ENCODE data around the gene CCNI2. TPM values are rescaled to one million over a fixed set of nuclear protein-coding genes. Genes with fewer than 3 reads are reported as not detected.

The CCNI2 gene, protein sequence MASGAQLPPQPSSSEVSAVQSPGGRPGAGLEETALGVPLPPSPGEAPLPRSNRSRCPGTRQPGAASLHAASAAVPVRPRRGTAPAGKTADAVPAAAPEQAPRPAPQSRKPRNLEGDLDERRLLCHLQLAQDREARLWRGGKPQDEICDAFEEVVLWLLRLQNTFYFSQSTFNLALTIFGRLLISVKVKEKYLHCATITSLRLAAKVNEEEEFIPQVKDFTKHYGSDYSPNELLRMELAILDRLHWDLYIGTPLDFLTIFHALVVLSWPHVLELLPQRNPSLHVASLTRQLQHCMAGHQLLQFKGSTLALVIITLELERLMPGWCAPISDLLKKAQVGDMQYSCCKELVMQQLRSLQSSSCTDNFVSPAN
- total RNA-seq: 10 to 100 TPM in 2 of 3 donors, 1 to 10 TPM in 1; 7.1 to 12.3 (median 12.0) TPM
- long read RNA-seq, donor 1, partial matches to known transcripts: 0 of 1 reads
- long read RNA-seq, donor 1, other reads (novel, unspliced or antisense): 0 of 1 reads
- long read RNA-seq, donor 2, partial matches to known transcripts: 1 of 6 reads
- long read RNA-seq, donor 2, other reads (novel, unspliced or antisense): 3 of 6 reads

DNA sequence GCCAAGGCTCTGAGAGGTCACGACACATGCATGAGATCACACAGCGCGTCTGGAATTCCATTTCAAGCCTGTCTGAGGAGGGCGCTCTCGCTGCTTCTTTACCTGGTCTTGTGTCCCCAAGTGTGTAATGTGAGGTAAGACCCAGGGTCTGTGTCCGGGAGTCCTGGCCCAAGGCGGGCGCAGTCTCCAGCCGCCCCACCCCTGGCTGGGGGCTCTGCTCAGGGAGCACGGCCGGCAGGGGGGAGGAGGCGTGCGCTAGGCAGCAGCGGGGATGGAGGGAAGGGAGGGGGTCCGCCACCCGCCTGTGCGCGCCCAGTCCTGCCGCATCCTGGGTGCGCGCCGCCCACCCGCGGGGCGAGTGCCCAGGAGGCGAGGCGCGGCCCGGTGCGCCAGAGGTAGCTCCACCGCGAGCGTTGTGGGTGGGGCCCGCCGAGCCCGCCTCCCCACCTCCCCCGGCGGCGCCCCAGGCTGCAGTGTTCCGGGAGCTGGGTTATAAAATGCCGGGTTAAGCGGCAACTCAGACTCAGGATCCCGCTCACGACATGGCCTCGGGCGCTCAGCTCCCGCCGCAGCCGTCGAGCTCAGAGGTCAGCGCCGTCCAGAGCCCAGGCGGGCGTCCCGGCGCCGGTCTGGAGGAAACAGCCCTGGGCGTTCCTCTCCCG lies at the start of gene CCNI2:
TSS of gene CCNI2 (plus strand) at position 473 of the 662 bp plus-strand sequence. CDS start at position 543, 70 bp downstream.
- Histone ChIP-seq H3K4me1 (ENCODE audit: low read depth) (no peaks in the 10 kb centered on the region), H3K4me3 (peak within 1 kb of the TSS; percentile 23), H3K9me3 (no peaks in the 10 kb centered on the region), H3K36me3 (ENCODE audit: low read depth) (no peaks in the 10 kb centered on the region)
- ATAC-seq (peak; percentile 95), DNase-seq (peak; percentile 79 to 87 (median 80))
- intact Hi-C loops (cut with DNase I, micrococcal nuclease): no loop called here
- TF ChIP-seq, protein P1, sequence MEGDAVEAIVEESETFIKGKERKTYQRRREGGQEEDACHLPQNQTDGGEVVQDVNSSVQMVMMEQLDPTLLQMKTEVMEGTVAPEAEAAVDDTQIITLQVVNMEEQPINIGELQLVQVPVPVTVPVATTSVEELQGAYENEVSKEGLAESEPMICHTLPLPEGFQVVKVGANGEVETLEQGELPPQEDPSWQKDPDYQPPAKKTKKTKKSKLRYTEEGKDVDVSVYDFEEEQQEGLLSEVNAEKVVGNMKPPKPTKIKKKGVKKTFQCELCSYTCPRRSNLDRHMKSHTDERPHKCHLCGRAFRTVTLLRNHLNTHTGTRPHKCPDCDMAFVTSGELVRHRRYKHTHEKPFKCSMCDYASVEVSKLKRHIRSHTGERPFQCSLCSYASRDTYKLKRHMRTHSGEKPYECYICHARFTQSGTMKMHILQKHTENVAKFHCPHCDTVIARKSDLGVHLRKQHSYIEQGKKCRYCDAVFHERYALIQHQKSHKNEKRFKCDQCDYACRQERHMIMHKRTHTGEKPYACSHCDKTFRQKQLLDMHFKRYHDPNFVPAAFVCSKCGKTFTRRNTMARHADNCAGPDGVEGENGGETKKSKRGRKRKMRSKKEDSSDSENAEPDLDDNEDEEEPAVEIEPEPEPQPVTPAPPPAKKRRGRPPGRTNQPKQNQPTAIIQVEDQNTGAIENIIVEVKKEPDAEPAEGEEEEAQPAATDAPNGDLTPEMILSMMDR (IDR thresholded peaks at IDR 0.05): no peak

DNA sequence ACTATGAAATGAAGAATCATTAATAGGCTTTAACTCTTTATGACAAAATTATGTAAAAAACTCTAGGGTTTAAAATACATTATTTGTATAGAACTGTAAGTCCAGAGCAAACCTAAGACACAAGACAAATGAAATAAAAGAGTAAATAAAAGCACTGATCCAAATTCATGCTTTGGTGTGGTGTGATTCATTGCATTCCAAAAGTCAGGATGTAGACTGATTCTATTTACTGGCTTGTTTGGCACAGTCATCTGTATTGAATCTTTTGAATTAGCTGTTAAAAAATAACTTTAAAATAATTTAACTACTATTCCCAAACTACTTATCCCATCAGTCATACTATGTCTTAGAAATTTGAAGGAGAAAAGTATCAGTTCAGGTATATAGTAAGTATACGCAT lies 42.4 kb upstream of the CCNI2 start:
- no peak for ATAC-seq
- DNase-seq: no peak
- Histone ChIP-seq H3K4me3 (no peak overlapping the region), H3K36me3 (ENCODE audit: low read depth) (no peaks in the 10 kb centered on the region), H3K9me3 (no peaks in the 10 kb centered on the region), H3K4me1 (ENCODE audit: low read depth) (no peaks in the 10 kb centered on the region)
- TF ChIP-seq, protein P1 (IDR thresholded peaks at IDR 0.05): no peak
- intact Hi-C loops (cut with DNase I, micrococcal nuclease): no loop called here

DNA sequence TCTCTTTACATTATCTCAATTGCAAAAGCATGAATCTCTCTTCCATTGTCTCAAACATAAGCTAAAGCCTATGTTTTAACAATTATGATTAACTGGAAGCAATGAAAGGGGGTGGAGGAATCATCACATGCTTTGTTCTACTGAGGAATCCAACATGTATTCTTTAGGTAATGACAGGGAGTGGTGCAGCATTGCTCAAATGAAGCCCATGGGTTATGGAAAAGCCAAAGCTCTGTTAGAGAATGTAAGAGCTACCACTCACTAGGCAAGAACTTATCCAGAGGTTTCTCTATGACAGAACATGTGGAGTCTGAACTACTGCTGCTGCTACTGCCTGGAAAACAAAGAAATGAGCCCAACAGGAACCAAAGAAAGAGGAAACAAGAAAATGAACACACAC lies 38.6 kb upstream of the CCNI2 start:
- ATAC-seq: no peak
- no peaks in the 10 kb centered on the region for H3K4me1 ChIP-seq (ENCODE audit: low read depth)
- intact Hi-C loops (cut with DNase I, micrococcal nuclease): no loop called here
- no peak overlapping the region for H3K4me3 ChIP-seq
- TF ChIP-seq, protein P1 (IDR thresholded peaks at IDR 0.05): no peak
- DNase-seq: no peak
- no peaks in the 10 kb centered on the region for H3K36me3 ChIP-seq (ENCODE audit: low read depth)
- no peaks in the 10 kb centered on the region for H3K9me3 ChIP-seq

DNA sequence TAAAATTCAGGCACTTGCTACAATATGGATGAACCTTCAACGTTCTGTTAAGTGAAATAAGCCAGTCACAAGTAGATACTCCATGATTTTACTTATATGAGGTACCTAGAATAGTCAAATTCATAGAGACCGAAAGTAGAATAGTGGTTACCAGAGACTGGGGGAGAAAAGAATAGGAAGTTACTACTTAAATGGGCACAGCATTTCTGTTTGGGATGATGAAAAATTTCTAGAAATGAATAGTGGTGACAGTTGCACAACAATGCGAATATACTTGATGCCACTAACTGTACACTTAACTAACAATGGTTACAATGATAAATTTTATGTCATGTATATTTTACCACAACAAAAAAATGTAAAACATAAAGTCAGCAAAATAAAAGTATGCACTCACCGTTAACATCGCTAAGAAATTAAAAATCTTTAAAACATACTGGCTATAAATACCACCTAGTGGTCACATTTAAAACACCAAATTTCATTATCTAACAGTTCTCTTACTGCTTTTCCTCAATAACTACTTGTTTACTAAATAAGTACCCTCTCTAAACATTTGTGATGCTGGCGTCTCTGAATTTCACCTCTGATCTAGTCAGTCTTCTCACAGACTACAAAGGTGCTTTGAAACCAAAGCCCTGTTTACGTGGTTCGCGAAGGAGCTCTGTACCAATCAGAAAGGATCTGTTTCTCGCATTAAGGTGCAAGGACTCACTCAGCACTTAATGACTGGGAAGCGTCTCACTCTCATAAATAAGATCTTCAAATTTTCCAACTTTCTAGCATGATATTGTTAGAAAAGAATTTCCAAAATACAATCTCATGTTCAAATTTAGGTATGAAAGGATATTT lies 32.5 kb upstream of the CCNI2 start:
- intact Hi-C loops (cut with DNase I, micrococcal nuclease): no loop called here
- no peak overlapping the region for H3K4me3 ChIP-seq
- no peaks in the 10 kb centered on the region for H3K9me3 ChIP-seq
- H3K4me1 ChIP-seq (ENCODE audit: low read depth): no peaks in the 10 kb centered on the region
- DNase-seq (no peak), ATAC-seq (no peak)
- H3K36me3 ChIP-seq (ENCODE audit: low read depth): no peaks in the 10 kb centered on the region
- TF ChIP-seq, protein P1 (IDR thresholded peaks at IDR 0.05): no peak

All from mucosa of descending colon (tissue), 3 donors.